NB4 (cell line): Measurements from ENCODE around the gene WRAP53.

ENCODE experiments used
- DNase-seq: peaks from one replicate; pipeline ENCODE4 v3.0.0; 2010; ENCODE audit warnings: low read depth
- H3K4me3 ChIP-seq: one replicate; pipeline ENCODE4 v1.5.1; 2011; ENCODE audit warnings: mild to moderate bottlenecking, low read depth, low read length, moderate library complexity
- MYC ChIP-seq: IDR thresholded peaks from 2 replicates; pipeline ENCODE4 v1.6.1; 2011; ENCODE audit warnings: low read depth, low read length
- POLR2A ChIP-seq: IDR thresholded peaks from 2 replicates; pipeline ENCODE4 v1.6.1; 2011; ENCODE audit warnings: mild to moderate bottlenecking; ENCODE audit not compliant: insufficient read length; ENCODE audit errors: extremely low read depth
- TF ChIP-seq, protein P1 (sequence below): IDR thresholded peaks from one replicate; pipeline ENCODE4 v1.5.1; 2012; ENCODE audit warnings: low read depth, low read length
- TF ChIP-seq, protein P2 (sequence below): IDR thresholded peaks from 2 replicates; pipeline ENCODE4 v1.6.1; 2011; ENCODE audit warnings: low read depth, low read length

WRAP53 gene

DNA sequence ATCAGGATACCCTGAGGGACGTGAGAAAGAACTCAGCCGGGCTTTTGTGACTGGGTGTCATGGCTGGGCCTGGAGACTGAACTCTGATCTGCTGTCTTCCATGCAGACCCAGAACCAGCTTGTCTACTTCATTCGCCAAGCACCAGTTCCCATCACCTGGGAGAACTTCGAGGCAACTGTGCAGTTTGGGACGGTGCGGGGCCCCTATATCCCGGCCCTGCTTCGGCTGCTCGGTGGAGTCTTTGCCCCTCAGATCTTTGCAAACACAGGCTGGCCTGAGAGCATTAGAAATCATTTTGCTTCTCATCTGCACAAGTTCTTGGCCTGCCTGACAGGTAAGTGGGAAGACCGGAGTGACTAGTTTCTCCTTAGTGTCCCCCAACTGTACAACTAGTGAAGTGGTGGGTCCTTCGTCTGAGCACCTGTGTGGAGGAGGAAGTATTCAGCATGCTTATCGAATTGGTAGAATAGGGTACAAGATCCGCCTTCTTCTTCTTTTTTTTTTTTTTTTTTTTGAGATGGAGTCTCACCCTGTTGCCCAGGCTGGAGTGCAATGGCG is 44.8 kb downstream of the WRAP53 start:
- DNase-seq: no peak
- no peak for TF ChIP-seq MYC
- TF ChIP-seq, protein P1, sequence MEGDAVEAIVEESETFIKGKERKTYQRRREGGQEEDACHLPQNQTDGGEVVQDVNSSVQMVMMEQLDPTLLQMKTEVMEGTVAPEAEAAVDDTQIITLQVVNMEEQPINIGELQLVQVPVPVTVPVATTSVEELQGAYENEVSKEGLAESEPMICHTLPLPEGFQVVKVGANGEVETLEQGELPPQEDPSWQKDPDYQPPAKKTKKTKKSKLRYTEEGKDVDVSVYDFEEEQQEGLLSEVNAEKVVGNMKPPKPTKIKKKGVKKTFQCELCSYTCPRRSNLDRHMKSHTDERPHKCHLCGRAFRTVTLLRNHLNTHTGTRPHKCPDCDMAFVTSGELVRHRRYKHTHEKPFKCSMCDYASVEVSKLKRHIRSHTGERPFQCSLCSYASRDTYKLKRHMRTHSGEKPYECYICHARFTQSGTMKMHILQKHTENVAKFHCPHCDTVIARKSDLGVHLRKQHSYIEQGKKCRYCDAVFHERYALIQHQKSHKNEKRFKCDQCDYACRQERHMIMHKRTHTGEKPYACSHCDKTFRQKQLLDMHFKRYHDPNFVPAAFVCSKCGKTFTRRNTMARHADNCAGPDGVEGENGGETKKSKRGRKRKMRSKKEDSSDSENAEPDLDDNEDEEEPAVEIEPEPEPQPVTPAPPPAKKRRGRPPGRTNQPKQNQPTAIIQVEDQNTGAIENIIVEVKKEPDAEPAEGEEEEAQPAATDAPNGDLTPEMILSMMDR: no peak
- TF ChIP-seq, protein P2, sequence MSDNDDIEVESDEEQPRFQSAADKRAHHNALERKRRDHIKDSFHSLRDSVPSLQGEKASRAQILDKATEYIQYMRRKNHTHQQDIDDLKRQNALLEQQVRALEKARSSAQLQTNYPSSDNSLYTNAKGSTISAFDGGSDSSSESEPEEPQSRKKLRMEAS: no peak

DNA sequence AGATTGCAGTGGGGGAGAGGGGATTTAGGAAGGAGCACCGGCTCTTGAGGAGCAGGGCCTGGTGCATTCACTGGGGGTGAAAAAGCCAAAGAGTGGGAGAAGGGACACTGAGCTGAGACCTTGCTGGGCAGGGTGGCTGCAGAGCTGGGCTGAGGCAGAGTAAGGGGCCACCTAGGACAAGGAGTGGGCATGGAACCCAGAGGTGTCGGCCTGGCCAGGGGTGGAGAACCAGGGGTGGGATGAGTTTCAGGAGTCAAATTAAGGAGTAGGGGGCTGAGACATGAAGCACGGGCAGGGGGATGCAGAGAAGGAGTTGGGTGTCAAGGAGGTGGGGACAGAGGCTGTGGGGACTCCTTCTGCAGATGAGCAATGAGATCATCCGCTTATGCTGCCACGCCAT is 49.3 kb downstream of the WRAP53 start:
- DNase-seq: no peak
- TF ChIP-seq POLR2A (no peak), MYC (no peak)
- TF ChIP-seq, protein P2: no peak
- TF ChIP-seq, protein P1: no peak
- H3K4me3 ChIP-seq: no peak overlapping the region

More for the DNA sequence above, 44.8 kb downstream of the WRAP53 start:
- no peak overlapping the region for H3K4me3 ChIP-seq

DNA sequence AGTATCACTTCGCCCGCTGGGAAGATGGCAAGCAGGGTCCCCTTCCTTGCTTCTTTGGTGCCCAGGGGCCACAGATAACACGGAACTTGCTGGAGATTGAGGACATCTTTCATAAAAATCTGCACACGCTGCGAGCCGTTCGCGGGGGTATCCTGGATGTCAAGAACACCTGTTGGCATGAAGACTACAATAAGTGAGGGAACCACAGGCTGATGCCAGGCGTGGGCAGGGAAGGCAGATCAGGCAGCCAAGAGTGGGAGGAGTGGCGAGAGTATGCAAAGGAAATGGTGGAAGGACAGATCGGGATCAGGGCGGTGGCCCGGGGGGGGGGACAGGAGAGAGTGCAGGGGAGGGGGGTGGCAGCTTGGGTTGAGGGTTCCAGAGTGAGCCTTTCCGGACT is 51.5 kb downstream of the WRAP53 start:
- no peak for DNase-seq
- no peak overlapping the region for H3K4me3 ChIP-seq
- TF ChIP-seq, protein P1: no peak
- TF ChIP-seq MYC (no peak), POLR2A (no peak)

DNA sequence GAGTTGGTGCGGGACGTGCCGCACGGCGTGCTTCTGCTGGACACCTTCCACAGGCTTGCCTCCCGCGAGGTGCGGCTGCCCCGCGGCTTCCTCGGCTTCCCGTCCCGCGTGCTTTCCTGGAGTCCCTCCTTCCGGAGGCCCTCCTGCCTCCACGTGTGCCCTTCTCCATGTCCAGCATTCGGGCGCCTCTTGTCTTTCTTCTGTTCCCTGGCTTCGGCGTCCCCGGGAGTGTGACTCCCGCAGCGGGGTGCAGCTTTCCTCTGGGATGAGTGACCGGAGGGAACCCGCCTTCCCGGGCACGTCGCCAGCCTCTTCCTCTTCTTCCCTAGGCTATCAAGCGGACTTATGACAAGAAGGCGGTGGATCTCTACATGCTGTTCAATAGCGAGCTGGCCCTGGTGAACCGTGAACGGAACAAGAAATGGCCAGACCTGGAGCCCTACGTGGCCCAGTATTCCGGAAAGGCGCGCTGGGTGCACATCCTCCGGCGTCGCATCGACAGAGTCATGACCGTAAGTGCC is 52.3 kb downstream of the WRAP53 start:
- no peak overlapping the region for H3K4me3 ChIP-seq
- DNase-seq: no peak
- TF ChIP-seq, protein P2: no peak
- TF ChIP-seq, protein P1: no peak
- no peak for TF ChIP-seq MYC
- no peak for TF ChIP-seq POLR2A

DNA sequence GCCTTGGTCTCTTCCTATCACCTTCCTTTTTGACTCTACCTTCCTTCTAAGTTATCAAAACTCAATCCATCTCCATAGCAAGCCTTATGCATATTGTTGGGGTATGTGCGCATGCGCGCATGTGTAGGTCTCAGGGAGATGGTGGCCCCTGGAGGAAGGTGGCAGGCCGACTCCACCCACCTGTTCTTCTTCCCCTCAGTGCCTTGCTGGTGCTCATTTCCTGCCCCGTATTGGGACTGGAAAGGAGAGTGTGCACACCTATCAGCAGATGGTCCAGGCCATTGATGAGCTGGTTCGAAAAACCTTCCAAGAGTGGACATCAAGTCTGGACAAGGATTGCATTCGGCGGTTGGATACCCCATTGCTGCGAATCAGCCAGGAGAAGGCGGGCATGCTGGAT is 54.5 kb downstream of the WRAP53 start:
- H3K4me3 ChIP-seq: no peak overlapping the region
- TF ChIP-seq, protein P1: no peak
- TF ChIP-seq POLR2A (no peak), MYC (no peak)
- TF ChIP-seq, protein P2: no peak

DNA sequence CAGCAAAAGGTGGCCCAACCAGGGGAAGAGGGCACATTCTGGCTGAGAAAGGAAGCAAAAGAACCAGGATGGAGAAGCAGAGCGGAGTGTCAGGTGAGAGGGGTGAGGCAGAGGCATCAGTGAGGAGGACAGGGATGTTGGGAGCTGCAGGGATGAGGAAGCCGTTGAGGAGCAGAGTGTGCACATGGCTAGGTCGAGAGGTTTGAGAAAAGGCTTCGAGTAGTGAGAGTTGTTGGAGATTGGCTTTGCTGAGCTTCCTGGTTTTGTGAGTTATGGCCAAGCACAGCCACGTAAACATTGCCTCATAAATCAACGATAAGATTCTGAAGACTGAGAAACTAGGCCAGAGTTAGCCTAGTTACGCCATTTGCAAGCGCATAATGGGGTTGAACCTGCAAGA is 56.1 kb downstream of the WRAP53 start:
- H3K4me3 ChIP-seq: no peak overlapping the region
- TF ChIP-seq POLR2A: no peak
- TF ChIP-seq, protein P1: no peak
- no peak for TF ChIP-seq MYC
- TF ChIP-seq, protein P2: no peak
- no peak for DNase-seq

More for the DNA sequence above, 54.5 kb downstream of the WRAP53 start:
- no peak for DNase-seq
